Measurements from ENCODE around the gene CAMK2B.
A peak's percentile ranks its signal among the peaks of the same experiment; 100 is the strongest.

Gene CAMK2B

GRCh38 chr7:44222074-44222473 lies 103.3 kb downstream of the CAMK2B start:
- no peak overlapping the region for H3K9ac ChIP-seq (ENCODE audit: low read length)
- no peaks in the 10 kb centered on the region for H3K79me2 ChIP-seq (ENCODE audit: insufficient read depth, low read length)
- no peak overlapping the region for H3K27ac ChIP-seq (ENCODE audit: low read depth, low read length, poor library complexity, severe bottlenecking)
- H3K9me2 ChIP-seq (ENCODE audit: low read depth, low read length), result no peaks in the 10 kb centered on the region
- H4K20me1 ChIP-seq (ENCODE audit: insufficient read depth, low read length), result no peaks in the 10 kb centered on the region
- H3K36me3 ChIP-seq (ENCODE audit: insufficient read depth, low read length), result no peaks in the 10 kb centered on the region
- no peak for TF ChIP-seq CTCF (IDR thresholded peaks at IDR 0.05; ENCODE audit: low read length)
- TF ChIP-seq EZH2 (IDR thresholded peaks at IDR 0.05; ENCODE audit: borderline replicate concordance, low read length), result no peak
- H3F3A ChIP-seq (ENCODE audit: insufficient read depth, low read length), result no peaks in the 10 kb centered on the region
- no peaks in the 10 kb centered on the region for H3K9me3 ChIP-seq (ENCODE audit: low read length)
- no peak overlapping the region for H2AFZ ChIP-seq (ENCODE audit: low read length)
- peaks cover 12% of the 10 kb centered on the region for H3K4me1 ChIP-seq (ENCODE audit: insufficient read depth, low read length, severe bottlenecking)
- peaks cover 24% of the 10 kb centered on the region for H3K27me3 ChIP-seq (ENCODE audit: insufficient read depth, low read length)
- no peak overlapping the region for H3K4me2 ChIP-seq (ENCODE audit: low read length)
- no peak overlapping the region for H3K4me3 ChIP-seq (ENCODE audit: low read depth, low read length, poor library complexity, severe bottlenecking)

GRCh38 chr7:44221231-44221791 lies 104.1 kb downstream of the CAMK2B start:
- peaks cover 23% of the 10 kb centered on the region for H3K27me3 ChIP-seq (ENCODE audit: insufficient read depth, low read length)
- H3K4me1 ChIP-seq (ENCODE audit: insufficient read depth, low read length, severe bottlenecking), result peaks cover 12% of the 10 kb centered on the region
- H2AFZ ChIP-seq (ENCODE audit: low read length), result no peak overlapping the region
- H3K79me2 ChIP-seq (ENCODE audit: insufficient read depth, low read length), result no peaks in the 10 kb centered on the region
- no peaks in the 10 kb centered on the region for H3K9me2 ChIP-seq (ENCODE audit: low read depth, low read length)
- no peaks in the 10 kb centered on the region for H3K9me3 ChIP-seq (ENCODE audit: low read length)
- H3F3A ChIP-seq (ENCODE audit: insufficient read depth, low read length), result no peaks in the 10 kb centered on the region
- no peaks in the 10 kb centered on the region for H4K20me1 ChIP-seq (ENCODE audit: insufficient read depth, low read length)
- no peaks in the 10 kb centered on the region for H3K36me3 ChIP-seq (ENCODE audit: insufficient read depth, low read length)
- H3K4me3 ChIP-seq (ENCODE audit: low read depth, low read length, poor library complexity, severe bottlenecking), result no peak overlapping the region
- H3K4me2 ChIP-seq (ENCODE audit: low read length), result peak overlapping the region; percentile 5; the same call in 1 of the 2 replicates
- H3K9ac ChIP-seq (ENCODE audit: low read length), result no peak overlapping the region
- TF ChIP-seq EZH2 (IDR thresholded peaks at IDR 0.05; ENCODE audit: borderline replicate concordance, low read length) (no peak), CTCF (IDR thresholded peaks at IDR 0.05; ENCODE audit: low read length) (0 out of 2 replicates have a peak, but pooled peaks have one; percentile 23)
- no peak overlapping the region for H3K27ac ChIP-seq (ENCODE audit: low read depth, low read length, poor library complexity, severe bottlenecking)

- Histone ChIP-seq H3K4me3 (ENCODE audit: low read depth, low read length, poor library complexity, severe bottlenecking) (no peak overlapping the region), H3K79me2 (ENCODE audit: insufficient read depth, low read length) (no peaks in the 10 kb centered on the region), H2AFZ (ENCODE audit: low read length) (no peak overlapping the region), H4K20me1 (ENCODE audit: insufficient read depth, low read length) (no peaks in the 10 kb centered on the region), H3K27me3 (ENCODE audit: insufficient read depth, low read length) (peaks cover 15% of the 10 kb centered on the region; the same call in 1 of the 2 replicates), H3K36me3 (ENCODE audit: insufficient read depth, low read length) (no peaks in the 10 kb centered on the region), H3K9me3 (ENCODE audit: low read length) (no peaks in the 10 kb centered on the region), H3F3A (ENCODE audit: insufficient read depth, low read length) (no peaks in the 10 kb centered on the region), H3K9me2 (ENCODE audit: low read depth, low read length) (no peaks in the 10 kb centered on the region), H3K9ac (ENCODE audit: low read length) (no peak overlapping the region), H3K4me2 (ENCODE audit: low read length) (no peak overlapping the region), H3K27ac (ENCODE audit: low read depth, low read length, poor library complexity, severe bottlenecking) (no peak overlapping the region), H3K4me1 (ENCODE audit: insufficient read depth, low read length, severe bottlenecking) (peaks cover 12% of the 10 kb centered on the region)
- no peak for TF ChIP-seq CTCF (IDR thresholded peaks at IDR 0.05; ENCODE audit: low read length)
- TF ChIP-seq EZH2 (IDR thresholded peaks at IDR 0.05; ENCODE audit: borderline replicate concordance, low read length), result no peak
Observed at GRCh38 chr7:44220358-44221112, 104.9 kb downstream of the CAMK2B start.
